ENCODE measurements around the gene HOXA6. TPM values are rescaled to one million over a fixed set of nuclear protein-coding genes. Genes with fewer than 3 reads are reported as not detected.

The HOXA6 gene
- total RNA-seq, 1 donor from 2014 or later: not detected

GRCh38 chr7:27163288-27164044 is 15.9 kb upstream of the HOXA6 start:
- intact Hi-C loops (cut with micrococcal nuclease): loop anchor here (5.0 kb wide), 1 partner anchor 34 kb away; no protein-coding TSS in a partner anchor

GRCh38 chr7:27162561-27163287 is 15.2 kb upstream of the HOXA6 start:
- intact Hi-C loops (cut with micrococcal nuclease): loop anchor here (5.0 kb wide), 1 partner anchor 35 kb away; no protein-coding TSS in a partner anchor

DNA sequence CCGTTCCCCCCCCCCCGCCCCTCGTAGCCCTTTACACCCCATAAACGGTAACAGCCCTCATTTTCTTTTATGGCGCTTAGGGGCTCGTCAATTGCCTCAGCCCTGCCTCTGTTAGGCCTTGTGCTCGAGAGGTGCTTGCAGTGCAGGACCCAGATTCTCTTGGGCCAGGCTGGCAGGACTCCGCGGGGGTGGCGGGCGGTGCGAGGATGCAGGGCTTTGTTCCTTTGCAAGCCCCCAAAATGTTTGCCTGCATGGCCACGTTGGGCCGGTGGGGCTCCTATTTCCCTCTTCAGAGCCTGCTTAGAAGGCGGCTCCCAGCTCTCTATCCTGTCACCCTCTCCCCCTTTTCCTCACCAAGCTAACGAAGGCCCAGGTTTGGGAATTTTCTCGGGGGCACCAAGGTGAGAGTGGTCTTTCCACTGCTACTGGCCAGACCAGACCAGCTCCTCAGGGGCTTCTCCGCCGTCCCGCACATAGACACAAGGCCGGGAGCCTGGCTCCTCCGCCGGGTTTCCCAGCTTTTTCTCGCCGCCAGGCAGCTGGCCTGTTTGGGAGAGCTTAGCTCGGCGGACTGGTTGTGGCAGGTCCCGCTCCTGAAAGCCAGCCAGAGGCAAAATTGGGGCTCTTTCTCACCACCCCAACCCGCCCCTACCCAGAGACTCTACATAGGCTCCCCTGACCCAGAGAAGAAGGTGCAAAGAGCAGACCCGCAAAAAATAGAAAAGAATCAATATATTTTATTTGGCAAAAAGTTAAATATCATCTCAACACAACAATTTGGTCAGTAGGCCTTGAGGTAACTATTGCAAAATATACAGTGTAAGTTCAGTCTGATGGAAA is 14.4 kb upstream of the HOXA6 start:
- intact Hi-C loops (cut with micrococcal nuclease): loop anchor here (1.0 to 5.0 kb wide), 9 partner anchors 11 to 1269 kb away; no protein-coding TSS in a partner anchor

GRCh38 chr7:27161214-27161720 is 13.7 kb upstream of the HOXA6 start:
- intact Hi-C loops (cut with micrococcal nuclease): loop anchor here (1.0 to 5.0 kb wide), 9 partner anchors 10 to 1268 kb away; no protein-coding TSS in a partner anchor

- intact Hi-C loops (cut with micrococcal nuclease): loop anchor here (1.0 to 5.0 kb wide), 9 partner anchors 9 to 1267 kb away; no protein-coding TSS in a partner anchor
These were observed 13.1 kb upstream of the HOXA6 start for GRCh38 chr7:27160546-27161213.

GRCh38 chr7:27160145-27160545 is 12.6 kb upstream of the HOXA6 start:
- intact Hi-C loops (cut with micrococcal nuclease): loop anchor here (2.0 to 5.0 kb wide), 3 partner anchors 37 to 783 kb away; no protein-coding TSS in a partner anchor

DNA sequence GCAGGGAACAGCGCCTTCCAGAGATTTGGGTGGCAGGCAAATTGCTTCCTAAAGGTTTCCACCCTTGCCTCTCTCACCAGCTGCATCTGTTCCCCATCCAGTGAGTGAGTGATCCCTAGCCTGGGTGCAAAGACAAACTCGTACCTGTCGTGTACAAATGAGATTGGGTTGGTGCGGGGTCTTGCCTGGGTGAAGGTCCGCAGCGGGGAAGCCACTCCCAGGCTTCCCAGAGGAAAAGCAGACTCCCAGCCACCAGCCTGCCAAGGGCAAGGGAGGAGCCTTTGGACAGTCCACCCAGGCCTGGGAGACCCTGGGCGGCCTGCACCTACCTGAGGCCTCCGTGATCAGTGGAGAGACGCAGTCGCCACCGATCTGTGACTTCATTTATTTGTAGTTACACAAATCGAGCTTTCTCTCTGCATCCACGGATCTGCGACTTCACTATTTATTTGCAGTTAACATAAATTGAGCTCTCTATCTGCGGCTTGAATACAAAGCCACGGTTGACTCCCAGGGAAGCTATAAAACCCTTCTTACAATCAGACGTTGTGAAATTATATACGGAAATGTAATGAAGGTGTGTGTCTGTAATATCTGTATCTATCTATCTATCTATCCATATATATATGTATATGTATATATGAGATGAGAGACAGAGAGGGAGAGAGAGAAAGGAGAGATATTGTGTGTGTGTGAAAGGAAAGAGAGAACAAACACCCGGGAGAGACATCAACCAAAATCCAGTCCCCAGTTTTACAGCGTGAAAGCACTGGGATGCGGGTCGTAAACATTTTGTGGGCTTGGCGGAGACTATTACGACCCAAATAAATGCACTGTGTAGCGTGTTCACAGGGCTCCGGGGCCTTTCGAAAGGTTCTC is 11.9 kb upstream of the HOXA6 start:
- intact Hi-C loops (cut with micrococcal nuclease): loop anchor here (2.0 to 5.0 kb wide), 3 partner anchors 38 to 783 kb away; no protein-coding TSS in a partner anchor

- intact Hi-C loops (cut with micrococcal nuclease): no loop called here
These were observed 11.1 kb upstream of the HOXA6 start for GRCh38 chr7:27158436-27159265.

- intact Hi-C loops (cut with micrococcal nuclease): no loop called here
These were observed 10.3 kb upstream of the HOXA6 start for GRCh38 chr7:27157702-27158431.

DNA sequence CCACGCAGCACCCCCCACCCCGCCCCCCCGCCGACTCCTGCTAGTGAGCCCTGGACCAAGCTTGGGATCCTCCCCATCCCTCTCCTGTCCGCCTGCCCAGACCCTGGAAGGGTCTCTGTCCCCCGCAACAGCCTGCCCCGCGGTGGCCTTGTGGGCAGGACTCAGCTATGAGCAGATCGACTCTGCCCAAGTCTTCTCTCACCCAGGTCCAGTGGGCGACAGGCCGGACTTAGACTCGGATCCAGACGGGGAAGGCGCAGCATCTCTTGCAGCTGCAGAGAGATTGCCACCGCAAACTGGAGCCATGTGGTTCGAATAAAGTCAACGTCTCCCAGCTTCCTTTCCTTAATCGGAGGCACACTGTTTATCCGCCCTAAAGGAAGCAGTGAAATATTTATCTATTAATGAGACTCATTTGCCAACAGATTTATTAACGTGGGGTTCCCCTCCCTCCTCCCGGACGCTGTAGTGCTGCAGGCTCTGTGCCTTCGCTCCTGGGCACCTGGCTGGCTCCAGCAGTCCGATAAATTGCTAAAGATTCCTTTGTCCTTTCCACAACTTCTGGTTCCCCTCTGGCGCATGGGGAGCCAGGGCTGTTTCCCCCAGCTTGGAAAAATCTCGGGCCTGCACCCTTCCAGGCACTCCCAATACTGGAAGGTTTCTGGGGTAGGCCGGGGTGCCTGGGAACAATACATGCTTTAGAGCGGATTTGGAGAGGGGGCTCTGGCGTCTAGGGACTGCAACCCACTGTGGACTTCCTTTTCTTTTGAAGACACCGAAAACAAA is 9.5 kb upstream of the HOXA6 start:
- intact Hi-C loops (cut with micrococcal nuclease): no loop called here

GRCh38 chr7:27156508-27156898 is 8.9 kb upstream of the HOXA6 start, which contains the start of gene HOXA7:
TSS of gene HOXA7 (minus strand) at chr7:27156675. CDS start at chr7:27156545, 130 bp downstream.
- intact Hi-C loops (cut with micrococcal nuclease): no loop called here

- intact Hi-C loops (cut with micrococcal nuclease): no loop called here
These were observed 8.4 kb upstream of the HOXA6 start for GRCh38 chr7:27155816-27156507.

DNA sequence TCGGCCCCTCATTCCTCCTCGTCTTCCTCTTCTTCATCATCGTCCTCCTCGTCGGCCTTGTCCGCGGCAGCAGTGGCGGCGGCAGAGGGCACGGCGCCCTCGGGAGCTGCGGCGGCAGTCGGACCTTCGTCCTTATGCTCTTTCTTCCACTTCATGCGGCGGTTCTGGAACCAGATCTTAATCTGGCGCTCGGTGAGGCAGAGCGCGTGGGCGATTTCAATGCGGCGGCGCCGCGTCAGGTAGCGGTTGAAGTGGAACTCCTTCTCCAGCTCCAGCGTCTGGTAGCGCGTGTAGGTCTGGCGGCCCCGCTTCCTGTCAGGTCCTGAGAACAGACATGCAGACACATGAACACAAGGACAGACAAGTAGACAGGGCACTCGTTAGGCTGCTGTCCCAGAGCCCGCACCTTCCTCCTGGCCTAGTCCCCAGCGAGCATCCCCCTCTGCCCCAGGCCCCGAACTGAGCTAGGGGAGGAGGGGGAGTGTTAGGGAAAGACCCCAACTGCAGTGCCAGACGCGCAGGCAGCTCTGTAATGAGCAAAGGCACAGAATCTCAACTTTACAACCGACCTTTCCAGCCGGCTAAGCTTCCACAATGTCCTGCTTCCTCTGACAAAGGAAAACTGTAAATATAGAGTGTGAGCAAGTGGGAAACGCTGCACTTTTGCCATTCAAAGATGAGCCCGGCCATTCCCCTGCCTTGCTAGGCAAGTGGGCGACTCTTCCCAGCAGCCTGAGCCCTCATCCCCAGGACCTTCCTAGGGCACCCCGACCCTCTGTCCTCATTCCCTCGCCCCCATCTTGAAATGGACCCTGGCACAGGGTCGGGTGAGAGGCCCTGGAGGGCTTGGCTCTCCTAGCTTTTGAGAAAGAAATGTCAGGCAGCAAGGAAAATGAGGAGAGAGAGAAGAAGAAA is 7.6 kb upstream of the HOXA6 start:
- intact Hi-C loops (cut with micrococcal nuclease): no loop called here

DNA sequence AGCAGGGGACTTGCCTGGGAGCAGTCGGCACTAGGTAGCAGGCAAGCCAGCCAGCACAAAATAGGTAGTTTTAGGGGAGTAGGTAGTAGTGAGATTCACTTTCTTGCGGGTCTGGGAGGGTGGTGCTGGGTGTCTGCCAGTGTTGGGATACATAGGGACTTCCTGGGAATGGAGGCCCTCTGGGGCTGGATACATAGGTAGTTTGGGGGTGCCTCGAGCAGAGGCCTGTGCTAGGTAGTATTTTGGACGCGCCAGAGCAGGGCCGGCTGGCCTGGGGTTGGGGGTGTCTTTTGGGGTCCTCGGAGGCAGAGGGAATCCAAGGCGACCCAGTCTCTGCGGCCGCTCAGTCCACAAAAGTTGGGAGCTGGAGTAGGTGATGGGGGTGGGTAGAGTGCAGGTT is 6.8 kb upstream of the HOXA6 start:
- intact Hi-C loops (cut with micrococcal nuclease): no loop called here

GRCh38 chr7:27153526-27153925 is 6.0 kb upstream of the HOXA6 start:
- intact Hi-C loops (cut with micrococcal nuclease): no loop called here
